B cell (primary cell): ENCODE results near the gene FBXO42.

Experiments
- CTCF ChIP-seq: fragments of 200-600 bp; IDR thresholded peaks from one replicate; pipeline ENCODE4 v1.8.0; 2022; ENCODE audit warnings: antibody characterized with exemption, mild to moderate bottlenecking
- EZH2 ChIP-seq: IDR thresholded peaks from 2 replicates; pipeline ENCODE4 v1.6.1; 2012; ENCODE audit warnings: borderline replicate concordance, low read depth, mild to moderate bottlenecking, moderate library complexity, low read length; ENCODE audit not compliant: insufficient read depth, poor library complexity, severe bottlenecking

- TF ChIP-seq EZH2 = no peak
- TF ChIP-seq CTCF = no peak
Observed at GRCh38 chr1:16398371-16398953, 46.2 kb upstream of the FBXO42 start.
